NT2/D1 (cell line): ENCODE measurements around the gene PPA1.

ENCODE experiments used
- SUZ12 ChIP-seq: IDR thresholded peaks from 2 replicates; pipeline ENCODE4 v1.6.1; 2011; ENCODE audit not compliant: insufficient read length, insufficient read depth; ENCODE audit errors: extremely low read depth
- YY1 ChIP-seq: IDR thresholded peaks from 2 replicates; pipeline ENCODE4 v1.6.1; 2011; ENCODE audit not compliant: insufficient read length, insufficient read depth
- ZNF274 ChIP-seq: IDR thresholded peaks from 2 replicates; pipeline ENCODE4 v1.6.1; 2011; ENCODE audit warnings: mild to moderate bottlenecking, low read depth, low read length

- TF ChIP-seq YY1 (no peak), ZNF274 (no peak), SUZ12 (no peak)
Observed at GRCh38 chr10:70188768-70189167, 44.5 kb downstream of the PPA1 start.
